GM21447 (cell line): ENCODE measurements around the gene CDC25B.
A peak's percentile ranks its signal among the peaks of the same experiment; 100 is the strongest.

Experiments used
- ATAC-seq: cut with Tn5 transposase; IDR thresholded peaks from one replicate; pipeline ENCODE4 v1.9.1; 2021; ENCODE audit not compliant: unreplicated experiment

The CDC25B gene

DNA sequence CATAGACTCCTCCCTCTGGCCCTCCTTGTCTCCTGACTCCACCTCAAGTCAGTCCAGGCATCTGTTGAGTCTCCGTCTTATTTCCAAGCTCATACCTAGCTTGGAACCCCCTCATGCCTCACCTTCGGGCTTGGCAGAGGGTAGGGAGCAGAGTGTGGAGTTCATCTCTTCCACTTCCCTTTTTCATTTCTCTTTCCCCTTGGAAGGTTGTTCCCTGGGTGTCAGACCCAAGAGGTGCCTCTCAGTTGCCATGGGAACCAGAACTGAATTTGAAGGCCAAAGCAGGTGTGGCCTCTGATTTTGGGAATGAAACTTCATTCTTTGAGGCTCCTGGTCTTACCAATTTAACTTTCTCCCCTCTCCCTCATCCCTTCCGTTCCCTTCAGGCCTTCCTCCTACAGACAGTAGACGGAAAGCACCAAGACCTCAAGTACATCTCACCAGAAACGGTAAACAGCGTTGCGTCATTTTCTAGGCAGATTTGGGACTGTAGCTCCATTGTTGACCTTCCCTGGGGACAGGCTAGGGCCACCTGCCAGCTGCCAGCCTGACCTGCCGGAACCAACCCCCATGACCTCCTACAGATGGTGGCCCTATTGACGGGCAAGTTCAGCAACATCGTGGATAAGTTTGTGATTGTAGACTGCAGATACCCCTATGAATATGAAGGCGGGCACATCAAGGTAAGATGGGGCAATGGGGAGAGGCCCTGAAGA is 6.6 kb downstream of the CDC25B start:
- no peak for ATAC-seq

DNA sequence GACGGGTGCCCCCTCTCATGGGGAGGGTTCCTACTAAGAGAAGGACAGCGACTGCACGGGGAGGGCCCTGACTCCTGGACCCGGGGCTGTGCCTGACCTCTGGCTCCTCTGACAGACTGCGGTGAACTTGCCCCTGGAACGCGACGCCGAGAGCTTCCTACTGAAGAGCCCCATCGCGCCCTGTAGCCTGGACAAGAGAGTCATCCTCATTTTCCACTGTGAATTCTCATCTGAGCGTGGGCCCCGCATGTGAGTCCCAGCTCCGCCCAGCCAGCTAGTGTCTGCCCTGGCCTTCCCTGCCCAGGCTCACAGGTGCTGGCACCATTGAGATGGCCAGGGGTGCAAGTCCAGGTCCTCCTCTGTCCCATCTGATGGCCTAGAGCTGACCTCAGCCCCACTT is 7.2 kb downstream of the CDC25B start:
- no peak for ATAC-seq

- ATAC-seq: no peak
Measured at GRCh38 chr20:3803854-3804253, 7.7 kb downstream of the CDC25B start.

GRCh38 chr20:3804254-3804751 is 8.2 kb downstream of the CDC25B start:
- no peak for ATAC-seq

GRCh38 chr20:3804781-3805180 is 8.7 kb downstream of the CDC25B start:
- ATAC-seq: no peak

- ATAC-seq: no peak
Measured at GRCh38 chr20:3808544-3808943, 12.4 kb downstream of the CDC25B start.

DNA sequence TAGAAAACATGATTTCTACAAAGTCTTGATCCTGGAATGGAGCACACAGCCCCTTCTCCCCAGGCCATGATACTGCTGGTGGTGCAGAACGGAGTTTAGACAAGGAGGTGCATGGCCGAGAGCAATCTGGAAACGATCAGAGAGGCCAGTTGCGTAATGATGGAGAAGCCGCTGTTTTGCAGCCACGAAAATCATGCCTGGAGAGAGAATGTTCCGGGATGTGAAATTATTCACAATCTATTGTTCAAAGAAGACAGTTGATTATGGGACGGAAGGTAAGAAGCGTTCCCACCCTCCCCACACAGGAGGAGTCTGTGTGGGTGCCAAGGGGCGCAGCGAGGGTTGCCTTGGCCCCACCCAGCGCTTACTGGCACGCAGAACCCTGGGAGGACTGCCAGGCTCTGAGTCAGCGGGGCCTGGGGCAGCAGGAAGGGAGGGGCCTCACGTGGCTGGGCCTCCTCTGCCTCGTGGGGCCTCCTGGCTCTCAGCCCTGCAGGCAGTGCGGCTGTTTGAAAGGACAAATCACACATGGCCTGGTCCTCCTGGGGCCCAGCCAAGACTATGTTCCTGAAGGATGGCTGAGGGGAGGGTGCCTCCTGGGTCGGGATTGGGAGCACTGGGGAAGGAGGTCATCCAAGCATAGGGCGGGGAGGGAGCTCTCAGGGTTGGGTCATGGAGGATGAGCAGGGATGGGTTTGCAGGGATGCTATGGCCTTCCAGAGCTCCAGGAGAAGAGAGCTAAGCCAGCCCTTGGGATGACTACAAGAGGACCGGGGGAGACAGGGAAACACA is 15.6 kb downstream of the CDC25B start:
- no peak for ATAC-seq

DNA sequence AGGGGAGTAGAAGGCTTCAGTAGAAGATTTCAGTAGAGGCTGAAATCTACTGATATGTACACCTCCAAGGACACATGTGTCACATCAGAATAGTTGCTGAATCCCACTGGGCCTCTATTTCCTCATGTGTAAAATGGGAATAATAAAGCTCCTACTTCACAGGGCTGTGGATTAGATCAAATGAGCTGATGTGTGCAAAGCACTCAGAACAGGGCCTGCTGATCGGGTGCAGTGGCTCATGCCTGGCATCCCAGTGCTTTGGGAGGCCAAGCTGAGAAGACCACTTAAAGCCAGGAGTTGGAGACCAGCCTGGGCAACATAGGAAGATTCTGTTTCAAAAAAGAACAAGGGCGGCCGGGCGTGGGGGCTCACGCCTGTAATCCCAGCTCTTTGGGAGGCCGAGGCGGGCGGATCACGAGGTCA is 16.2 kb downstream of the CDC25B start:
- no peak for ATAC-seq

GRCh38 chr20:3812975-3813847 is 17.1 kb downstream of the CDC25B start:
- no peak for ATAC-seq

DNA sequence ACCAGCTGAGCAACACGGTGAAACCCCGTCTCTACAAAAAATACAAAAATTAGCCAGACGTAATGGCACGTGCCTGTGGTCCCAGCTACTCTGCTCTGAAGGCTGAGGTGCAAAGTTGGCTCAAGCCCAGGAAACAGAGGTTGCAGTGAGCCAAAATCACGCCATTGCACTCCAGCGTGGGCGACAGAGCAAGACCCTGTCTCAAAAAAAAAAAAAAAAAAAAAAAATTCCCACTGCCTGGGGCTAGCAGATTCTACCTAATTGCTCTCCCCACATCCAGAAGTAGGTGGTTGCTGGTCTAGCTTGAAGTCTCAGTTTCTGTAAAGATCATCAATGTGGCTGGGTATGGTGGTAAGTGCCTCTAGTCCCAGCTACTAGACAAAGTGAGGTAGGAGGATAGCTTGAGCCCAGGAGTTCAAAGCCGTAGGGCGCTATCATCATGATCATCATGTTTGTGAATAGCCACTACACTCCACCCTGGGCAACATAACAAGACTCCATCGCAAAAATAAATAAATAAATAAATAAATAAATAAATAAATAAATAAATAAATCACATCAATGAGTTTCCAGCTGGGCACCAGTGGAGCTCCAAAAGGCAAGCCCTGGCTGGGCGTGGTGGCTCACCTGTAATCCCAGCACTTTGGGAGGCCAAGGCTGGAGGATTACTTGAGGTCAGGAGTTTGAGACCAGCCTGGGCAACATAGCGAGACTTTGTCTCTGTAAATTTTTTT is 17.9 kb downstream of the CDC25B start:
- no peak for ATAC-seq

- no peak for ATAC-seq
Measured at GRCh38 chr20:3814928-3815495, 18.9 kb downstream of the CDC25B start.

- ATAC-seq: no peak
Measured at GRCh38 chr20:3815703-3816315, 19.7 kb downstream of the CDC25B start.

DNA sequence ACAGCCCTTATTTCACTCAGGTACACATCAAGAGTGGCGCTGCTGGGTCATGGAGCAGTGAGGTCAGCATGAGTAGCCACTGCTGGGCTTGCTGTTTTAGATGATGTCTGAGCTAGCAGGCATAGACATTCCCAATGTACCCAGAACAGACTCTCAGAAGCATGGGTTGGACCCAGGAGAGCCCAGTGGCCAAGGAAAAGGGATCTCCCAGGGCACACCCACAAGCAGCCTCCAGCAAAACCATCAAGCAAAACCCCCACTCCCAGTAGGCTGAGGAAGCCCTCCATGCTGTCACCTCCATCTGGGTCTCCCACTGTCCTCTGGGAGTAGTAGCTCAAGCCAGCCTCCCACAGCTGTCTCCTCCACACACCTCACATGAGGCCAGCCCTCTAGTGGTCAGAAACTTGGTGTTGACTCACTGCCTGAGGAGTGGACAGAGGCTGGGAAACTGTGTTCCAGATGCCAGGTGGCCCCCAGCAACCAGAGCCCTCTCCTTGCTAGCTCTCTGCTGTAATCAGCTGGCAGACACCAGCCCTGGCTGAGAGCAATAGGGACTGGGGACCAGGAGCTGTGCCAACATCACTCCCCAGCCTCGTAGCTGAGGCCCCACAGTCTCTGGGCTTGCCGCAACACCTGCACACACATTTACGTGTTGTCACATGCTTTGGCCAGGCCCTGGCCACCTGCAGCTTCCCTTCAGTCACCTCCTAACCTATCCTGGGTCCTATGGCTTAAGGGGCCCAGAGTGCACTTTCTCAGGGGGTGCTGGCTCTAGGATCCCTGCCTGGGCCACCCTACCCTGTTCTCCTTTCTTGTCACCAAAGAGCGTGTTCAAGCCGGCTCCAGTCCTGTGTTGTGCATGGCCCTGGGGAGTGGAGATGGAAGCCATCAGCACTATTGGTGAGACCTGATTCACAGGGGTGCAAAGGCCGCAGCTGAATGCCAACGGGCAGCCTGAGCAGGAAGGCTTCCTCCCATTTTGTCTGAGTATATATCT is 22.3 kb downstream of the CDC25B start:
- ATAC-seq: no peak

- ATAC-seq: no peak
Measured at GRCh38 chr20:3819411-3820047, 23.4 kb downstream of the CDC25B start.

GRCh38 chr20:3820048-3820900 is 24.2 kb downstream of the CDC25B start, which contains the start of gene AP5S1:
Gene AP5S1 (plus strand): TSS chr20:3820547. CDS start chr20:3822118, 1,571 bp downstream.
- peak; percentile 75 for ATAC-seq

- no peak for ATAC-seq
Measured at GRCh38 chr20:3820901-3821727, 25.0 kb downstream of the CDC25B start.
